Endodermal cell (in vitro differentiated cells): Measurements from ENCODE around the gene SLIT1. TPM values are rescaled to one million over a fixed set of nuclear protein-coding genes. Genes with fewer than 3 reads are reported as not detected.
A peak's percentile ranks its signal among the peaks of the same experiment; 100 is the strongest.

Experiments
- DNase-seq: peaks from one replicate; pipeline ENCODE4 v3.0.0-alpha.2; 2017
- H3K27ac ChIP-seq: 2 replicates; pipeline ENCODE4 v1.5.1; 2013; ENCODE audit warnings: mild to moderate bottlenecking, low read depth, low read length, moderate library complexity
- H3K27me3 ChIP-seq: 2 replicates; pipeline ENCODE4 v1.6.1; 2013; ENCODE audit warnings: mild to moderate bottlenecking, low read length, moderate library complexity; ENCODE audit not compliant: insufficient read depth, control insufficient read depth, poor library complexity, severe bottlenecking
- H3K36me3 ChIP-seq: 2 replicates; pipeline ENCODE4 v1.7.0; 2013; ENCODE audit warnings: mild to moderate bottlenecking, low read length, moderate library complexity; ENCODE audit not compliant: control insufficient read depth, insufficient read depth
- H3K4me1 ChIP-seq: one replicate; pipeline ENCODE4 v1.7.0; 2013; ENCODE audit warnings: low read length; ENCODE audit not compliant: control insufficient read depth, insufficient read depth
- H3K4me3 ChIP-seq: 2 replicates; pipeline ENCODE4 v1.5.1; 2013; ENCODE audit warnings: mild to moderate bottlenecking, low read length, moderate library complexity
- H3K9ac ChIP-seq: 2 replicates; pipeline ENCODE4 v1.6.1; 2013; ENCODE audit warnings: mild to moderate bottlenecking, low read length, moderate library complexity; ENCODE audit not compliant: poor library complexity, severe bottlenecking; ENCODE audit errors: extremely low read depth
- H3K9me3 ChIP-seq: 2 replicates; pipeline ENCODE4 v1.6.1; 2013; ENCODE audit warnings: mild to moderate bottlenecking, low read length, moderate library complexity; ENCODE audit not compliant: control insufficient read depth
- H3K27ac Mint-ChIP-seq: 2 replicates; pipeline ENCODE4 v1.8.0; 2020; ENCODE audit warnings: mixed read lengths
- H3K27me3 Mint-ChIP-seq: 2 replicates; pipeline ENCODE4 v1.8.0; 2021; ENCODE audit warnings: mild to moderate bottlenecking, mixed read lengths; ENCODE audit not compliant: insufficient read depth
- H3K36me3 Mint-ChIP-seq: 2 replicates; pipeline ENCODE4 v1.8.0; 2020; ENCODE audit warnings: low read depth, mixed read lengths
- H3K4me1 Mint-ChIP-seq: 2 replicates; pipeline ENCODE4 v1.8.0; 2020; ENCODE audit warnings: mixed read lengths
- H3K4me3 Mint-ChIP-seq: 2 replicates; pipeline ENCODE4 v1.8.0; 2020; ENCODE audit warnings: mild to moderate bottlenecking, moderate library complexity, mixed read lengths
- H3K9me3 Mint-ChIP-seq: 2 replicates; pipeline ENCODE4 v1.8.0; 2020; ENCODE audit warnings: mild to moderate bottlenecking, mixed read lengths
- CTCF ChIP-seq: fragments of 200-600 bp; sonication (generic); conservative IDR thresholded peaks from 2 replicates; pipeline ENCODE4 v1.5.0; 2021; ENCODE audit warnings: antibody characterized with exemption, mild to moderate bottlenecking
- WGBS, 2 experiments: methylation state at CpG; one replicate each; pipeline versions ENCODE4 v1.1.5 to v1.1.7; 2013; ENCODE audit warnings: missing lambda C conversion rate in 2 of 2, mixed read lengths in 1 of 2; ENCODE audit not compliant: insufficient coverage in 1 of 2, insufficient read length in 1 of 2; 5-methylcytosine and 5-hydroxymethylcytosine counted together
- total RNA-seq, 2 donors: library from RNA; stranded (reverse); fragmentation: NEBNext Ultra II Directional in 1 of 2; extraction: Animal tissue kit (Norgen Biotek cat#: 25700) in 1 of 2; gene quantifications; 2 replicates in 1 of 2; 3 replicates in 1 of 2; pipeline ENCODE4 v1.2.1, GENCODE V29; 2021

The SLIT1 gene
- total RNA-seq, 2 donors from 2014 or later: 0.97 to 2.4 TPM

- no peaks in the 10 kb centered on the region for H3K9me3 ChIP-seq
- no peak for TF ChIP-seq CTCF
- no peak overlapping the region for H3K9ac ChIP-seq
- DNase-seq: no peak
- Mint-ChIP-seq H3K9me3 (no peaks in the 10 kb centered on the region), H3K27me3 (peaks cover 12% of the 10 kb centered on the region), H3K36me3 (no peaks in the 10 kb centered on the region), H3K27ac (no peak overlapping the region), H3K4me3 (no peak overlapping the region), H3K4me1 (peaks cover 7% of the 10 kb centered on the region)
- WGBS, 2 experiments: 90% methylated on average over 7 of the region's 7 CpGs; no CpG with 5 or more reads in 1 of the 2 experiments
- H3K27me3 ChIP-seq: no peaks in the 10 kb centered on the region
- H3K27ac ChIP-seq: no peak overlapping the region
- no peaks in the 10 kb centered on the region for H3K36me3 ChIP-seq
- H3K4me1 ChIP-seq: no peaks in the 10 kb centered on the region
- H3K4me3 ChIP-seq: no peak overlapping the region
These were observed 147.1 kb downstream of the SLIT1 start for GRCh38 chr10:97038688-97039087.

- Histone ChIP-seq H3K4me3 (no peak overlapping the region), H3K9me3 (no peaks in the 10 kb centered on the region), H3K9ac (no peak overlapping the region), H3K27me3 (no peaks in the 10 kb centered on the region), H3K36me3 (no peaks in the 10 kb centered on the region), H3K4me1 (no peaks in the 10 kb centered on the region), H3K27ac (no peak overlapping the region)
- Mint-ChIP-seq H3K9me3 (no peaks in the 10 kb centered on the region), H3K27me3 (peaks cover 12% of the 10 kb centered on the region), H3K4me3 (no peak overlapping the region), H3K27ac (no peak overlapping the region), H3K4me1 (peaks cover 9% of the 10 kb centered on the region), H3K36me3 (no peaks in the 10 kb centered on the region)
- peak; percentile 97 for DNase-seq
- TF ChIP-seq CTCF: peak; percentile 89
- 42 to 48% methylated on average over 19 to 30 of the region's 30 CpGs for WGBS, 2 experiments
These were observed 148.1 kb downstream of the SLIT1 start for GRCh38 chr10:97037365-97038361.

- Mint-ChIP-seq H3K4me3 (no peak overlapping the region), H3K27me3 (peaks cover 12% of the 10 kb centered on the region)
- no peaks in the 10 kb centered on the region for H3K27me3 ChIP-seq
These were observed 150.6 kb downstream of the SLIT1 start for GRCh38 chr10:97034958-97035769.

More at GRCh38 chr10:97034958-97035769, 150.6 kb downstream of the SLIT1 start:
- Mint-ChIP-seq H3K4me1 (peaks cover 20% of the 10 kb centered on the region), H3K9me3 (no peaks in the 10 kb centered on the region), H3K27ac (no peak overlapping the region), H3K36me3 (no peaks in the 10 kb centered on the region)
- 90 to 96% methylated on average over 8 to 18 of the region's 18 CpGs for WGBS, 2 experiments
- Histone ChIP-seq H3K27ac (no peak overlapping the region), H3K36me3 (no peaks in the 10 kb centered on the region), H3K4me3 (no peak overlapping the region), H3K9me3 (no peaks in the 10 kb centered on the region), H3K4me1 (no peaks in the 10 kb centered on the region), H3K9ac (no peak overlapping the region)
- no peak for TF ChIP-seq CTCF
- DNase-seq: no peak
